Activated CD4-positive, alpha-beta T cell treated with anti-CD3 and anti-CD28 coated beads, Interleukin-2, amount 10 ng/mL, durations not matched to agents 24 days and 14 days (primary cell): ENCODE results near the gene MTHFD1L. TPM values are rescaled to one million over a fixed set of nuclear protein-coding genes. Genes with fewer than 3 reads are reported as not detected.
A peak's percentile ranks its signal among the peaks of the same experiment; 100 is the strongest.

Experiments used
- DNase-seq: peaks from one replicate; pipeline ENCODE4 v3.0.0; 2022
- H3K27ac Mint-ChIP-seq: one replicate; pipeline ENCODE4 v1.8.0; 2022; ENCODE audit warnings: mild to moderate bottlenecking, mixed read lengths
- H3K27me3 Mint-ChIP-seq: one replicate; pipeline ENCODE4 v1.8.0; 2022; ENCODE audit warnings: mixed read lengths
- H3K36me3 Mint-ChIP-seq: one replicate; pipeline ENCODE4 v1.8.0; 2022; ENCODE audit warnings: low read depth, mild to moderate bottlenecking, mixed read lengths
- H3K4me1 Mint-ChIP-seq: one replicate; pipeline ENCODE4 v1.8.0; 2021; ENCODE audit warnings: mixed read lengths
- H3K4me3 Mint-ChIP-seq: one replicate; pipeline ENCODE4 v1.8.0; 2022; ENCODE audit warnings: mild to moderate bottlenecking, moderate library complexity, mixed read lengths
- H3K9me3 Mint-ChIP-seq: one replicate; pipeline ENCODE4 v1.8.0; 2021; ENCODE audit warnings: mixed read lengths
- intact Hi-C: fragments of 100-400 bp; cut with micrococcal nuclease; formaldehyde crosslinking; loops from one replicate; pipeline ENCODE4 v1.15.1; 2023
- total RNA-seq: library from RNA; stranded (reverse); gene quantifications from 2 replicates; pipeline ENCODE4 v1.2.3, GENCODE V29; 2022

MTHFD1L gene
- total RNA-seq, 1 donor from 2014 or later: 136 TPM

DNA sequence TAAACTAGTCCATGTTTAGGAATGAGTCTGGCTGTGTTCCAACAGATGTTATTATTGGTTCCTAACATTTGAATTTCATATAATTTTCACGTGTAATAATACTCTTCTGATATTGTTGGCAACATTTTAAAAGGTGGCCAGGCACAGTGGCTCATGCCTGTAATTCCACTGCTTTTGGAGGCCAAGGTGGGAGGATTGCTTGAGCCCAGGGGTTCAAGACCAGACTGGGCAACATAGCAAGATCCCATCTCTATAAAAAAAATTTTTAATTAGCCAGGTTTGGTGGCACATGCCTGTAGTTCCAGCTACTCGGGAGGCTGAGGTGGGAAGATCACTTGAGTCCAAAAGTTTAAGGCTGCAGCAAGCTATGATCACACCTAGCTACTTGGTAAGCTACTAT, 116.2 kb downstream of the MTHFD1L start:
- Mint-ChIP-seq H3K4me3 (no peak overlapping the region), H3K27me3 (no peaks in the 10 kb centered on the region), H3K27ac (no peak overlapping the region), H3K4me1 (peaks cover 3% of the 10 kb centered on the region), H3K36me3 (peaks cover 39% of the 10 kb centered on the region), H3K9me3 (no peaks in the 10 kb centered on the region)
- intact Hi-C loops: no loop called here
- DNase-seq: no peak

DNA sequence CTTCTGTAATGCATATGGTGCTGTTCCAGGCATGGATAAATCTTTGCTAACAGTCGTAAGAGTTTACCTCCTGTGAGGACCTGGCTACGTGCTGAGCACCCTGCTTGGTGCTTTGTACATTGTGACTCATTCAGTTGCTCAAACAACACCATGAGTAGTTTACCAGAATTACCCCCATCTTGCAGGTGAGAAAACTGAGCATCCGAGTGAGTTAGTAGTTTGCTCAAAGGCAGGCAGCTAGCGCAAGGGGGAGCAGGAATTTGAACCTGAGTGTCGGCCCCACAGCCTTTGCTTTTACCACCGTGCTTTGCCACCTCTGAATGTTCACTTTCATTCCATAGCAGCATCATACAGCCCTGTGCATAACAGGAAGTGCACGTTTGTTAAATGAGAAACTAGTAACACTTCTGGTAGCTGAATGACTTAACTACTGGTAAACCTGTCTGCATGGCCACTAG, 121.9 kb downstream of the MTHFD1L start:
- no peaks in the 10 kb centered on the region for H3K27me3 Mint-ChIP-seq
- intact Hi-C loops: loop anchor here (1.0 kb wide), 1 partner anchor 17 kb away; no protein-coding TSS in a partner anchor
- peak overlapping the region; percentile 64 for H3K4me3 Mint-ChIP-seq
- peaks cover 14% of the 10 kb centered on the region for H3K4me1 Mint-ChIP-seq
- H3K36me3 Mint-ChIP-seq: peaks cover 45% of the 10 kb centered on the region
- DNase-seq: peak; percentile 85
- peaks cover 3% of the 10 kb centered on the region for H3K9me3 Mint-ChIP-seq
- peak overlapping the region; percentile 98 for H3K27ac Mint-ChIP-seq

DNA sequence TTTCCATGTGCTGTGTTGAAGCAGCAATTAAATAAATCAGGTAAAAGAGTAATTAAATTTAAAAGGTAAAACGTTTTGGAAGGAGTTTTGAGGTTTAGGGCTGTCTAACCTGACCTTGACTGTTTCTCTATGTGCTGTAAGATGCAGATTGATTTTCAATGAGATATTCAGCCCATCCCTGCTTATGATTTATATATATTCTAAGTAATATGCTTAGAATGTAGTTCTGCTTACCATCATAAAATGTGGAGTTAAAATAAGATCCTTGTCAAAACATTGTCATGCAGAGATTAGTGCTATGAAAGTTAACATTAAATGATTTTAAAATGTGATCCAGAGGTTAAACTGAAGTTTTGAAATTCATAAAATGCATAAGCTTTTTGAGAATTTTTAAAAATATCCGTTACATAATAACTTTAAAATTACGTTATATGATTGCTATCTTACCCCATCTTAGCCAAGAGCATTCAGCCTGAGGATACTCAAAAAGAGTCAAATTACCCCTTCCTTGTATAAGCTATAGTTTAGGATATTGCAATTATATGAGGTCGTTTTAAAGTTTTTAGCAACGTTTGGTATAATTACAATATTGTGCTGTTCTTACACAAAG, 122.5 kb downstream of the MTHFD1L start:
- no peak for DNase-seq
- intact Hi-C loops: loop anchor here (1.0 kb wide), 1 partner anchor 16 kb away; no protein-coding TSS in a partner anchor
- Mint-ChIP-seq H3K27ac (peak overlapping the region; percentile 98), H3K27me3 (no peaks in the 10 kb centered on the region), H3K36me3 (peaks cover 46% of the 10 kb centered on the region), H3K4me3 (peak overlapping the region; percentile 64), H3K4me1 (peaks cover 15% of the 10 kb centered on the region), H3K9me3 (peaks cover 6% of the 10 kb centered on the region)

DNA sequence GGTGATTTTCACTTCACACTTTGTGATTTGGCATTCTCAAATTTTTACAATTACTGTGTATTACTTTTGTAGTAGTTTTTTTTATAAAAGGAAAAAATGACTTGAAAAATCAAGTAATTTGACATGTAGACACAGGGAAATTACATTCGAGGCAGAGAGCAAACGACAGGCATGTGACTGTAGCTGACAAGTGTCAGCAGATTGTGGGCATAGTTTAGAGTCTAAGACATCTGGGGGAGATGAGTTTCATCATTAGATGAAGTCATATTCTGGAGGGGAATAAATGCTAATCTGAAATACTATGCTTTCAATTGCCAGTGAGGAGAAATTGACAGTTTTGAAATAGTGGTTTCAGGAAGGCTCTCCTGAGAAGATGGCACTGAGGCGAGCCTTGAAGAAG, 126.0 kb downstream of the MTHFD1L start:
- H3K4me1 Mint-ChIP-seq: peaks cover 12% of the 10 kb centered on the region
- H3K9me3 Mint-ChIP-seq: peaks cover 6% of the 10 kb centered on the region
- H3K27me3 Mint-ChIP-seq: no peaks in the 10 kb centered on the region
- intact Hi-C loops: no loop called here
- no peak for DNase-seq
- no peak overlapping the region for H3K4me3 Mint-ChIP-seq
- peaks cover 42% of the 10 kb centered on the region for H3K36me3 Mint-ChIP-seq
- H3K27ac Mint-ChIP-seq: no peak overlapping the region

DNA sequence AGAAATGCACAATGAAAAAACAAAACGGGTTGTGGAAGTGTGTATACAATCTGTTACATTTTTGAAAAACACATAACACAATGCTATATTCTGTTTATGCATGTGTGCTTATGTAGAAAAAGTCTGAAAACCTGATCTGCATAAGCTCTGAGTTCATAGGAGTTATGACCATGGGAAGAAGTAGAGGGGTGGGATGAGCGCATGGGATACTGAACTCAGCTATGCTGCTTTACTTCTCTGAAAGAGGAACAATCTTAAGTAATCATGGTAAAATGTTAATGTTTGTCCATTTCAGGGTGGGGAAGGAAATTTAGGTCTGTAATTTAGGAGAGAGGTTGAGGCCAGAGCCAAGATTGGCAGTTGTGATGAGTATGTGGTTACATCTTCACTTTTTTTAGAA, 126.8 kb downstream of the MTHFD1L start:
- H3K27ac Mint-ChIP-seq: peak overlapping the region; percentile 57
- DNase-seq: no peak
- no peaks in the 10 kb centered on the region for H3K27me3 Mint-ChIP-seq
- H3K9me3 Mint-ChIP-seq: peaks cover 6% of the 10 kb centered on the region
- peaks cover 8% of the 10 kb centered on the region for H3K4me1 Mint-ChIP-seq
- intact Hi-C loops: no loop called here
- no peak overlapping the region for H3K4me3 Mint-ChIP-seq
- H3K36me3 Mint-ChIP-seq: peaks cover 40% of the 10 kb centered on the region

DNA sequence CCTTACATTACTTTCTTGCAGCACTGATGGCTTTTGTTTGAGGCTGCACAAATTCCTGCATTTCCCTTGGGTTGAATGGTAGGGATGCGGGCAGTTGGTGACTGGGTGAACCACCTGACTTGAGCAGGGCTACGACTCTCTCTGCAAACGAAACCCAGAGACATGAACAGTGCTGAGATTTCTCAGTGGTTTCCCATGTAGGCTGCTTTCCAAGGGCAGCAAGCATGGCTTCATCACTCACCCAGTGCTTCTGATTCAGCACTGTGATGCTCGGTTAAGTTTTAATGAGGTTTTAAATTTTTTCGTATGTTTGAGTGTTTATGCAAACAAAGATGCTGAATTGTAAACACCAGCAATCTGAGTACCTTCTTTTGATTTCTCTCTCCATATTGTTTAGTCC, 127.2 kb downstream of the MTHFD1L start:
- intact Hi-C loops: no loop called here
- Mint-ChIP-seq H3K9me3 (peaks cover 6% of the 10 kb centered on the region), H3K4me3 (no peak overlapping the region), H3K36me3 (peaks cover 40% of the 10 kb centered on the region), H3K27ac (no peak overlapping the region), H3K4me1 (peaks cover 3% of the 10 kb centered on the region), H3K27me3 (no peaks in the 10 kb centered on the region)
- no peak for DNase-seq

DNA sequence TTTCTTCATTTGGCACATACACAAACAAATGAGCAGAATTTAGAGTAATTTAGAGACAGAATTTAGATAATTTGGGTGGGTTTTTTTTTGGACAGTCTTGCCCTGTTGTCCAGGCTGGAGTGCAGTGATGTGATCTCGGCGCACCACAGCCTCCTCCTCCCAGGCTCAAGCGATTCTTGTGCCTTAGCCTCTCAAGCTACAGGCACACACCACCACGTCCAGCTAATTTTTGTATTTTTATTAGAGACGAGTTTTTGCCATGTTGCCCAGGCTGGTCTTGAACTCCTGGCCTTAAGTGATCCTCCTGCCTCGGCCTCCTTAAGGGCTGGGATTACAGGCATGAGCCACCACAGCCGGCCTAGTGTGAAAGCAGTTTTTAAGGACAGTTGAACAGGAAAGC, 127.8 kb downstream of the MTHFD1L start:
- Mint-ChIP-seq H3K36me3 (peaks cover 44% of the 10 kb centered on the region), H3K27me3 (no peaks in the 10 kb centered on the region), H3K4me3 (no peak overlapping the region), H3K27ac (no peak overlapping the region), H3K9me3 (peaks cover 6% of the 10 kb centered on the region), H3K4me1 (peaks cover 3% of the 10 kb centered on the region)
- no peak for DNase-seq
- intact Hi-C loops: no loop called here

DNA sequence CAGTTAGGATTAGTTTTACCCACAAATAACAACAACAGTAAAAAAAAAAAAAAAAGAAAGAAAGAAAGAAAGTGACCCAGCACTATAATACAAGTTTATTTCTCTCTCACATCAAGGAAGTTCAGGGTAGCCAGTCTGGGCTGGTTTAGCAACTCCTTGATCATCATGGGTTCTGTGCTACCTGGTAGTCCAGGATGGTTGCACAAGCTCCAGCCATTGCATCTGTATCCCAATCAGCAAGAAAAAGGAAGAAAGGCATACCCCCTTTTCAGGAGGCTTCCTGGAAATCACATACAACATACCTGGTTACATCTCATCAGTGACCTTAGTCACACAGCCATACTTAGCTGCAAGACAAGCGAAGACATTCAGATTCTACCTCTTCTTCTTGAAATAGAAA, 128.5 kb downstream of the MTHFD1L start:
- Mint-ChIP-seq H3K27me3 (no peaks in the 10 kb centered on the region), H3K9me3 (peaks cover 6% of the 10 kb centered on the region), H3K4me3 (no peak overlapping the region), H3K4me1 (peaks cover 3% of the 10 kb centered on the region), H3K36me3 (peaks cover 47% of the 10 kb centered on the region), H3K27ac (no peak overlapping the region)
- no peak for DNase-seq
- intact Hi-C loops: no loop called here

DNA sequence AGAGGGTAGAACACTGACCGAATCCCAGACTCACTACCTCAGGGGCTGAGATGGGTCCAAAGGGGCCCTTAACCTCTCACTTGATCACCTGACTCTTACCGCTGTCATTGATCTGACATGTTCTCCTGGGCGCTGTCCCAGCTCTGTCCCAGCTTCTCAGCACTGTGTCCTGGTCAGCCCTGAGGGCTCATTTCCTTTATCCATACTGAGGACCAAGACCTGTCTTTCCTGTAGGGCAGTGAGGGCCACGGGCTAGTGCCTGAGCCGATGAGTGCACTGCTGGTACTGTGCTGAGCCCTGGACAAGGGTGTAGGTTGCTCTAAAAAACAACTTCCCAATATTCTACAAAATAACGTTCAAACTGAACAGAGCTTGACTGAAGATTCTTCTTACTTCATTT, 131.5 kb downstream of the MTHFD1L start:
- Mint-ChIP-seq H3K27me3 (no peaks in the 10 kb centered on the region), H3K9me3 (peaks cover 6% of the 10 kb centered on the region), H3K4me3 (no peak overlapping the region), H3K27ac (no peak overlapping the region), H3K36me3 (peaks cover 36% of the 10 kb centered on the region), H3K4me1 (peaks cover 9% of the 10 kb centered on the region)
- DNase-seq: no peak
- intact Hi-C loops: no loop called here

DNA sequence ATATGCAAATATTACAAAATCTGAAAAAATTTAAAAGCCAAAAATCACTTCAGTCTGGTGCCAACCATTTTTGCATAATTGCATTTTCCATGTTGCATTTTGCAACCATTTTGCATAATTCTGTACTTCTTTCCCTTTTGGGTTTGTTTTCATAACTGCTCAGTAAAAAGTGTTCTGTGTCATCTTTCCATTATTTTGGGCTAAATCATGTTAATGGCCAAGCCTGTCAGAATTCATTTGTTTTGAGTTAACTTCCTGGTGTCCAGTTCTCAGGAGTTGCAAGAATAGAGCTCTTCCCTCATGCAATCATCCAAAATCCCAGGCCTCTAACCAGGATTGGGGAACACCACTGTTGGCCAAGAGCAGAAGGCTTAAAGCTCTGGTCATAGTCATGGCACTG, 133.6 kb downstream of the MTHFD1L start:
- H3K36me3 Mint-ChIP-seq: peaks cover 24% of the 10 kb centered on the region

DNA sequence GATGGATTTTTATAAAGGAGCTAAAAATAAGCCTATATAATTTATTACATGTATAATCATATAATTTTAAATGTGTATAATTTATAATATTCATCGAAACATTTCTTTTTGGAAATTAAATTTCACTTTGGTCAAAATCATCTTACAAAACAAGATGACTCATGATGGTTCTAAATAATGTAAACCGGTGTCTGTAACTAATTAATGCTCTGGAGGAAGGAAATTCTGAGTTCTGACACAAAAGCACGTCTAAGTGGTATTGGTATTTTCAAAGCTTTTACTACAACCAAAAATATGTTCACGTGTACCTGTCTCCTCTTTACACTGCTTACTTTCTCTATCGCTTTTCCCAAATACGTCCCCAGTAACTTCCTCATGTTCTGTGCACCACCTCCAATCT, 134.1 kb downstream of the MTHFD1L start:
- peaks cover 13% of the 10 kb centered on the region for H3K4me1 Mint-ChIP-seq
- intact Hi-C loops: no loop called here

More for the DNA sequence above, 133.6 kb downstream of the MTHFD1L start:
- no peak overlapping the region for H3K4me3 Mint-ChIP-seq
- DNase-seq: no peak
- no peaks in the 10 kb centered on the region for H3K9me3 Mint-ChIP-seq
- no peaks in the 10 kb centered on the region for H3K27me3 Mint-ChIP-seq
- H3K27ac Mint-ChIP-seq: no peak overlapping the region
- intact Hi-C loops: no loop called here
- H3K4me1 Mint-ChIP-seq: peaks cover 8% of the 10 kb centered on the region

DNA sequence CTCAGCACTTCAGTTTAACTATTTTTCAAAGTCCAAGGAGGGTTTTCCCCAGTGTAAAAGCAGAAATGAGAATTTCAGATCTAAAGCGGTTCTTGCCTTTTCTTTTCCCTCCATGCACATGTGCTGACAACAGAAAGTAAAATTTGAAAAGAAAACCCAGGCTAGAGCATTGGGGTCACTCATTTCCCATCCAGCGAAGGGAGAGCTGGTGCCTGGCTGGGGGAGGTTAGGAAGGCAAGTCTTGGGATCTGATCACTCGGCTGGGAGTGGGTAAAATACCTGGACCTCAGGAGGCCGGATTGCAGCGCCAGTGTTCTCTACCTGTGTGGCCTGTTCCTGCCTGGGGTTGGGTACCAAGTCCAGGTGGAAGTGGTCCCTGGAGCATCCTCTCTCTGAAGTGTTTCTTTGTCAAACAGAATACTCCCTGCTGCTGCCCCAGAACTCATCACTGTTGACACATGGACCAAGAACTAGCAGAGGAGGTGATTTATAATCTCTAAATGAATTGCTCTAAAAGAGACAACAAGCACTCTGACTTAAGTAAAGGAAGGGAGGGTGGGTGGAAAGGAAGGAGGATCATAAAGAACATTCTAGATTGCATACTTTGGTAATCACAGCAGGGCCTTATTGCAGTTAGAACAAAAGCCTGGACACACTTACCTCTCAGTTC, 136.0 kb downstream of the MTHFD1L start:
- intact Hi-C loops: no loop called here
- H3K4me3 Mint-ChIP-seq: no peak overlapping the region
- peak overlapping the region; percentile 49 for H3K27ac Mint-ChIP-seq
- H3K4me1 Mint-ChIP-seq: peaks cover 26% of the 10 kb centered on the region
- no peak for DNase-seq
- no peaks in the 10 kb centered on the region for H3K9me3 Mint-ChIP-seq
- peaks cover 17% of the 10 kb centered on the region for H3K36me3 Mint-ChIP-seq
- no peaks in the 10 kb centered on the region for H3K27me3 Mint-ChIP-seq

More for the DNA sequence above, 134.1 kb downstream of the MTHFD1L start:
- Mint-ChIP-seq H3K27ac (no peak overlapping the region), H3K4me3 (no peak overlapping the region), H3K27me3 (no peaks in the 10 kb centered on the region), H3K9me3 (no peaks in the 10 kb centered on the region), H3K36me3 (peaks cover 19% of the 10 kb centered on the region)
- no peak for DNase-seq

DNA sequence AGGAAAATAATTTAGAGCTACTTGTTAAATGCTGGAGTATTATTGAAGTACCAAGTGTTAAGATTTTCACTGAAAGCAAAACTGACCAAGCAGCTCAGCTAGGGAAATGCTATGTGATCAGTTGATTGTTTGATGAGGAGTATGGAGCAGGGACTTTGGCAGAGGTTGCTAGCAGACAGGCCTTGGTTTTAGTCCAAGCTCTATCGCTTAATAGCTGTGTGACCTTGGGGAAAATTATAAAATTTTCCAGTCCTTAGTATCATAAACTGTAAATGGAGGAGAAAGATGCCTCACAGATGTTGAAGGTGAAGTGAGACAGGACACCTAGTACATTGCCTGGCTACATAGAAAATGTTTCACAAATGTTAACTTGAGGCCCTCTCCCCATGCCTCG, 136.6 kb downstream of the MTHFD1L start:
- H3K36me3 Mint-ChIP-seq: peaks cover 20% of the 10 kb centered on the region
- DNase-seq: no peak
- H3K27me3 Mint-ChIP-seq: no peaks in the 10 kb centered on the region
- H3K9me3 Mint-ChIP-seq: no peaks in the 10 kb centered on the region
- no peak overlapping the region for H3K27ac Mint-ChIP-seq
- intact Hi-C loops: no loop called here
- peaks cover 31% of the 10 kb centered on the region for H3K4me1 Mint-ChIP-seq
- H3K4me3 Mint-ChIP-seq: no peak overlapping the region

DNA sequence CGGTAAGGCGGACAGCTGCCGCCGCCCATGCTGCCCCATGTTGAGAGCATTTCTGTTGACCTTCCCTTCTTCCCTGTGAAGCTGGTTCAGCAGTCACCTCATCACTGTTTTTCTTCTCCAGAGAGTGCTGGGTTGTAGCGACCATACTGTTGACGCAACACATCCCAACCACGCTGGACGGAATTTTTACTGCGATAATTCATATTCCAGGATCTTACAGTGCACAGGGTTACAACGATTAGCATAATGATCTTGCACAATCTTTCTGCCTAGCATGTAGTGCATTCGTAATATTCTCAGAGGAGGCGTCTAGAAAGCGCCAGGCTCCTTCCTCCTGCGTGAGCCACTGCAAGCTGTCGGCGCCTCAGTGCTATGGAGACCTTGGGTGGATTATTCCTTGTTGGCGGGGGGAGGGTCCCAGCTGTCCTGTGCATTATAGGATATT, 137.0 kb downstream of the MTHFD1L start:
- H3K4me1 Mint-ChIP-seq: peaks cover 33% of the 10 kb centered on the region
- H3K27ac Mint-ChIP-seq: no peak overlapping the region
- peaks cover 21% of the 10 kb centered on the region for H3K36me3 Mint-ChIP-seq
- no peaks in the 10 kb centered on the region for H3K27me3 Mint-ChIP-seq
- no peak for DNase-seq
- intact Hi-C loops: no loop called here
- no peaks in the 10 kb centered on the region for H3K9me3 Mint-ChIP-seq
- no peak overlapping the region for H3K4me3 Mint-ChIP-seq
